ENCODE results near the gene SPRN. TPM values are rescaled to one million over a fixed set of nuclear protein-coding genes. Genes with fewer than 3 reads are reported as not detected.

The SPRN gene
- polyA plus RNA-seq, 2 of the 4 experiments (the other 2 are of a cell fraction), result 0.06 to 0.15 TPM

- ChIA-PET CTCF (interaction anchor here (1.0 to 1.4 kb wide), 3 partner anchors 10 to 51 kb away, joined by 3 to 5 read pairs (median 4); no protein-coding TSS in a partner anchor), POLR2A (interaction anchor here (1.3 kb wide), 1 partner anchor 8 kb away, joined by 4 read pairs; the partner anchor contains the start of gene ECHS1)
- H3K27ac ChIP-seq, result no peak overlapping the region
- 92% methylated on average over 4 of the region's 8 CpGs for WGBS (ENCODE audit: missing lambda C conversion rate)
- DNase-seq (ENCODE audit: low read depth in 1 of 2, low spot score in 1 of 2) (no peak), ATAC-seq (no peak), FAIRE-seq (no peak)
- no peaks in the 10 kb centered on the region for H3K9me3 ChIP-seq
- no peak overlapping the region for H3K4me2 ChIP-seq
- TF ChIP-seq RFX5 (IDR thresholded peaks at IDR 0.05), result no peak
- TF ChIP-seq ESRRA (IDR thresholded peaks at IDR 0.05; ENCODE audit: borderline replicate concordance, low read length), result no peak
- TF ChIP-seq CBX8 (IDR thresholded peaks at IDR 0.05), result no peak
- TF ChIP-seq HDAC2 (IDR thresholded peaks at IDR 0.05), result no peak
- peaks cover 5% of the 10 kb centered on the region; the same call in 1 of the 3 replicates for H3K4me1 ChIP-seq
- no peak overlapping the region for H3K4me3 ChIP-seq
Observed at GRCh38 chr10:133381036-133381435, 43.4 kb downstream of the SPRN start.

GRCh38 chr10:133379801-133380666 lies 44.4 kb downstream of the SPRN start:
- Histone ChIP-seq H3K9me3 (no peaks in the 10 kb centered on the region), H3K4me1 (peaks cover 5% of the 10 kb centered on the region; the same call in 1 of the 3 replicates), H3K27ac (peak overlapping the region in 1 of 2 experiments; percentile 87; a peak in 4 of 6 replicates), H3K4me3 (peak overlapping the region; percentile 70), H3K4me2 (peak overlapping the region; percentile 92)
- ChIA-PET CTCF (interaction anchor here (1.0 kb wide), 2 partner anchors 50 to 66 kb away, joined by 3 to 5 read pairs; no protein-coding TSS in a partner anchor), POLR2A (no interaction called here)
- FAIRE-seq, result no peak
- 96% methylated on average over 32 of the region's 36 CpGs for WGBS (ENCODE audit: missing lambda C conversion rate)
- no peak for ATAC-seq
- no peak for DNase-seq (ENCODE audit: low read depth in 1 of 2, low spot score in 1 of 2)
- TF ChIP-seq NR3C1 (IDR thresholded peaks at IDR 0.05), result no peak
- TF ChIP-seq, protein P1, sequence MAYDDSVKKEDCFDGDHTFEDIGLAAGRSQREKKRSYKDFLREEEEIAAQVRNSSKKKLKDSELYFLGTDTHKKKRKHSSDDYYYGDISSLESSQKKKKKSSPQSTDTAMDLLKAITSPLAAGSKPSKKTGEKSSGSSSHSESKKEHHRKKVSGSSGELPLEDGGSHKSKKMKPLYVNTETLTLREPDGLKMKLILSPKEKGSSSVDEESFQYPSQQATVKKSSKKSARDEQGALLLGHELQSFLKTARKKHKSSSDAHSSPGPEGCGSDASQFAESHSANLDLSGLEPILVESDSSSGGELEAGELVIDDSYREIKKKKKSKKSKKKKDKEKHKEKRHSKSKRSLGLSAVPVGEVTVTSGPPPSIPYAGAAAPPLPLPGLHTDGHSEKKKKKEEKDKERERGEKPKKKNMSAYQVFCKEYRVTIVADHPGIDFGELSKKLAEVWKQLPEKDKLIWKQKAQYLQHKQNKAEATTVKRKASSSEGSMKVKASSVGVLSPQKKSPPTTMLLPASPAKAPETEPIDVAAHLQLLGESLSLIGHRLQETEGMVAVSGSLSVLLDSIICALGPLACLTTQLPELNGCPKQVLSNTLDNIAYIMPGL (CRISPR knock-in tag; IDR thresholded peaks at IDR 0.05; ENCODE audit: borderline replicate concordance), result no peak
- TF ChIP-seq CHD2 (IDR thresholded peaks at IDR 0.05; ENCODE audit: low read length, partially characterized antibody), result no peak
- TF ChIP-seq SMC3 (IDR thresholded peaks at IDR 0.05), result no peak
- TF ChIP-seq PHF8 (IDR thresholded peaks at IDR 0.05; ENCODE audit: borderline replicate concordance, low read depth), result no peak
- no peak for TF ChIP-seq FOSL2 (IDR thresholded peaks at IDR 0.05)
- no peak for TF ChIP-seq FOSL2 (CRISPR knock-in tag; IDR thresholded peaks at IDR 0.05)
- TF ChIP-seq ZSCAN20 (CRISPR knock-in tag; IDR thresholded peaks at IDR 0.05), result no peak
- no peak for TF ChIP-seq TP53 (CRISPR knock-in tag; IDR thresholded peaks at IDR 0.05)
- TF ChIP-seq NFE2L2 (conservative IDR thresholded peaks at IDR 0.05; ENCODE audit: low read length), result no peak
- TF ChIP-seq MAZ (IDR thresholded peaks at IDR 0.05; ENCODE audit: borderline replicate concordance, low read depth, low read length), result no peak

GRCh38 chr10:133379152-133379800 lies 45.1 kb downstream of the SPRN start, which contains the start of gene PAOX:
Gene PAOX (plus strand): TSS chr10:133379262. CDS start chr10:133379317, 55 bp downstream.
- peaks cover 5% of the 10 kb centered on the region; the same call in 1 of the 3 replicates for H3K4me1 ChIP-seq
- FAIRE-seq (no peak), ATAC-seq (peak; percentile 39 to 57), DNase-seq (ENCODE audit: low read depth in 1 of 2, low spot score in 1 of 2) (peak; percentile 47 to 59)
- H3K4me3 ChIP-seq, result peak within 1 kb of the TSS; percentile 94
- H3K4me2 ChIP-seq, result peak within 1 kb of the TSS; percentile 93
- ChIA-PET POLR2A (interaction anchor here (0.7 kb wide), 1 partner anchor 18 kb away, joined by 3 read pairs; no protein-coding TSS in a partner anchor), CTCF (interaction anchor here (1.0 to 2.3 kb wide), 3 partner anchors 50 to 66 kb away, joined by 3 to 15 read pairs (median 4); no protein-coding TSS in a partner anchor)
- 29% methylated on average over 35 of the region's 78 CpGs for WGBS (ENCODE audit: missing lambda C conversion rate)
- H3K9me3 ChIP-seq, result no peaks in the 10 kb centered on the region
- no peak for TF ChIP-seq CBX2 (IDR thresholded peaks at IDR 0.05; ENCODE audit: borderline replicate concordance, low read depth)
- TF ChIP-seq POLR2A (IDR thresholded peaks at IDR 0.05; ENCODE audit: low read length), result 0 out of 2 replicates have a peak, but pooled peaks have one; percentile 18
- peak; percentile 22 to 34; a peak in 1 of 5 replicates for TF ChIP-seq JUN (IDR thresholded peaks at IDR 0.05)
- H3K27ac ChIP-seq, result peak within 1 kb of the TSS; percentile 76 to 92
